ENCODE measurements around the gene PIP5K1B.

DNA sequence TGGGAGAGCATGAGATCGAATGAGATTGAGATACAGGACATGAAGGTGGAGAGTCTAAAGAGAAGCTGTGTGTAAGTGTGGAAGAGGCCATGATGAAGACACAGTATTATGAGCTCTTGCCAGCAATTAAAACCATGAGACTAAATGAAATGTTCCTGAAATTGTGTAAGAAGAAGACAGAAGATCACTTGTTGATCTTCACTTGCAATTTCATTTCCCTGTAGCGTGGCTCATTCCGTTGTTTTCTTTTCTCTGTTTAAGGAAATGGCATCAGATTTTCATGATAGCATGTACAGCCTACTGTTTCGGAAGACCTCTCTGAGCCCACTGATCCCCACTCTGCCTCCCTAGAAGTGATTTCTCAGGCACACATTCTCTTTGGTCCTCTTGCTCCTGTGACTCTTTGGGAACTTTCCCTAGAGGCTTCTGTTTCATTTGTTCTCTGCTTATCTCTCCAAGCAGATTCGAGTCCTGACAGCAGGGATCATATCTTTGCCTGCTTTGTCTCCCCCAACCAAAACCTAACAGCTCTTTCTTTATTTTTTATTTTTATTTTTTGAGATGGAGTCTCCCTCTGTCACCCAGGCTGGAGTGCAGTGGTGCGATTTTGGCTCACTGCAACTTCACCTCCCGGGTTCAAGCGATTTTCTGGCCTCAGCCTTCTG lies 16.8 kb downstream of the PIP5K1B start:
- TF ChIP-seq, protein P1, sequence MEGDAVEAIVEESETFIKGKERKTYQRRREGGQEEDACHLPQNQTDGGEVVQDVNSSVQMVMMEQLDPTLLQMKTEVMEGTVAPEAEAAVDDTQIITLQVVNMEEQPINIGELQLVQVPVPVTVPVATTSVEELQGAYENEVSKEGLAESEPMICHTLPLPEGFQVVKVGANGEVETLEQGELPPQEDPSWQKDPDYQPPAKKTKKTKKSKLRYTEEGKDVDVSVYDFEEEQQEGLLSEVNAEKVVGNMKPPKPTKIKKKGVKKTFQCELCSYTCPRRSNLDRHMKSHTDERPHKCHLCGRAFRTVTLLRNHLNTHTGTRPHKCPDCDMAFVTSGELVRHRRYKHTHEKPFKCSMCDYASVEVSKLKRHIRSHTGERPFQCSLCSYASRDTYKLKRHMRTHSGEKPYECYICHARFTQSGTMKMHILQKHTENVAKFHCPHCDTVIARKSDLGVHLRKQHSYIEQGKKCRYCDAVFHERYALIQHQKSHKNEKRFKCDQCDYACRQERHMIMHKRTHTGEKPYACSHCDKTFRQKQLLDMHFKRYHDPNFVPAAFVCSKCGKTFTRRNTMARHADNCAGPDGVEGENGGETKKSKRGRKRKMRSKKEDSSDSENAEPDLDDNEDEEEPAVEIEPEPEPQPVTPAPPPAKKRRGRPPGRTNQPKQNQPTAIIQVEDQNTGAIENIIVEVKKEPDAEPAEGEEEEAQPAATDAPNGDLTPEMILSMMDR (conservative IDR thresholded peaks at IDR 0.05; ENCODE audit: low read length): no peak
- TF ChIP-seq EZH2phosphoT487 (IDR thresholded peaks at IDR 0.05; ENCODE audit: borderline replicate concordance, low read depth, low read length): no peak

Data from OCI-LY7 (cell line).